Muscle layer of duodenum (tissue), 2 donors: ENCODE results near the gene PCNX1.

ENCODE experiments used
- H3K27ac ChIP-seq: one replicate; pipeline ENCODE4 v1.7.0; 2013; ENCODE audit warnings: mild to moderate bottlenecking, low read length
- H3K27me3 ChIP-seq: one replicate; pipeline ENCODE4 v1.7.0; 2013; ENCODE audit warnings: low read depth, mild to moderate bottlenecking, control low read depth, low read length
- H3K36me3 ChIP-seq, 2 donors: one replicate each; pipeline ENCODE4 v1.7.0; 2013; ENCODE audit warnings: low read length in 2 of 2, control low read depth in 1 of 2, mild to moderate bottlenecking in 1 of 2; ENCODE audit not compliant: insufficient read depth in 2 of 2, control insufficient read depth in 1 of 2
- H3K4me1 ChIP-seq, 2 donors: one replicate each; pipeline ENCODE4 v1.7.0; 2013; ENCODE audit warnings: low read length in 2 of 2, mild to moderate bottlenecking in 2 of 2, control low read depth in 1 of 2, moderate library complexity in 1 of 2; ENCODE audit not compliant: insufficient read depth in 2 of 2, control insufficient read depth in 1 of 2
- H3K4me3 ChIP-seq, 2 donors: one replicate each; pipeline ENCODE4 v1.7.0; 2013; ENCODE audit warnings: low read length in 2 of 2, low read depth in 1 of 2, mild to moderate bottlenecking in 1 of 2
- H3K9me3 ChIP-seq, 2 donors: one replicate each; pipeline ENCODE4 v1.7.0; 2013; ENCODE audit warnings: low read length in 2 of 2, control low read depth in 1 of 2, mild to moderate bottlenecking in 1 of 2; ENCODE audit not compliant: control insufficient read depth in 1 of 2
- donor health status: healthy.

PCNX1 gene

DNA sequence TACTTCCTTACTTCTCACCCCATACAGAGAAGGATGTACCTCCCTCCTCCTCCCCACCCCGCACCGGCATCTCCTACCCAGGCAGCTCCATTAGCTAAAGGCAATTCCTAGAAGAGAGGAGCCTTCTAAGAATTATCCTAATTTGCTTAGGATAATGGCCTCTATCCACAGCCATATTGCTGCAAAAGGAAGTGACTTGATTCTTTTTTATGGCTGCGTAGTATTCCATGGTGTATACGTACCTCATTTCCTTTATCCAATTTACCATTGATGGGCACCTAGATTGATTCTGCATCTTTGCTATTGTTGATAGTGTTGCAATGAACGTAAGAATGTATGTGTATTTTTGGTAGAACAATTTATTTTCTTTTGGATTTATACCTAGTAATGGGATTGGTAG is 189.7 kb downstream of the PCNX1 start:
- H3K27ac ChIP-seq = no peak overlapping the region
- peaks cover 0 to 5% of the 10 kb centered on the region in 2 donors for H3K9me3 ChIP-seq
- H3K27me3 ChIP-seq = no peaks in the 10 kb centered on the region
- H3K36me3 ChIP-seq = peaks cover 0 to 17% of the 10 kb centered on the region in 2 donors
- no peaks in the 10 kb centered on the region for H3K4me1 ChIP-seq
- no peak overlapping the region for H3K4me3 ChIP-seq

DNA sequence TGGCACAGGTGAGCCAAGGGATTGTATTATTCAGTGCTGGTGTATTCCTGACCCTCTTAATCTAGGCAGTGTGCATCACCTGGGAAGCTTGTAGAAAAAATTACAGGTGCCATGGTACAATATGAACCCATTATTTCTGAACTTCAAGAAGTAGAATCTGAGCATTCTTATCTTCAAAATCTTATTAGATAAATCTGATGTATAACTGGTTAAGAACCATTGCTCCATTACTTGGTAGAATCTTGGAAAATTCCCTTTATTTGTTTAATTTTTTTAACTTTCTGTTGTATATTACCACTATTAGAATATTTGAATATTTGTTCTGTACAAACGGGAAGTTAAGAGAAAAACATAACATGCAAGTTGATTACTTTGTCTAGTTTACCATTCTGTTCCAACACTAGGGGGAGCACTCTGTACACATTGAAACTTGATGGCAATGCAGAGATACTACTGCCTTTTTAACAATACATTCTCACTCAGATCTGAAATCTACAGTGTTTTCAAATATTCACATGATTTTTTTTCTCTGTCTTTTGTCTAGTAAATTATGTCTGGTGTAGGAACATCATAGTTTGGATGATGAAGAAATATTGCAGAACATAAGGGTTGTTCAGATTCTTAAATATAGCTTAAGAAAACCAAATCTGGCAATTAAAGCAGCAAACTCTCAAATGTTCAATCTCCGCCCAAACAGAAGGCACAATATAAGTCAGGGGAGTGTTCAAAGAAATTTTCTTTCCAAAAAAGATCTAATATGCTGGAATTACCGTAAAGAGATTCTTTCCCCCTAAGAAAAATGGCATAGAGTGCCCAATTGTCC is 196.6 kb downstream of the PCNX1 start:
- no peaks in the 10 kb centered on the region for H3K9me3 ChIP-seq
- no peak overlapping the region for H3K4me3 ChIP-seq
- H3K27ac ChIP-seq = no peak overlapping the region
- no peaks in the 10 kb centered on the region for H3K27me3 ChIP-seq
- H3K4me1 ChIP-seq = no peaks in the 10 kb centered on the region
- H3K36me3 ChIP-seq = peaks cover 8 to 29% of the 10 kb centered on the region in 2 donors

- Histone ChIP-seq H3K9me3 (no peaks in the 10 kb centered on the region), H3K4me1 (no peaks in the 10 kb centered on the region), H3K36me3 (peaks cover 17 to 41% of the 10 kb centered on the region in 2 donors), H3K27me3 (no peaks in the 10 kb centered on the region), H3K4me3 (no peak overlapping the region), H3K27ac (no peak overlapping the region)
Observed at GRCh38 chr14:71105177-71105576, 197.9 kb downstream of the PCNX1 start.

GRCh38 chr14:71107921-71108320 is 200.7 kb downstream of the PCNX1 start:
- H3K4me1 ChIP-seq = no peaks in the 10 kb centered on the region
- H3K36me3 ChIP-seq = peaks cover 26 to 46% of the 10 kb centered on the region in 2 donors
- no peak overlapping the region for H3K27ac ChIP-seq
- no peak overlapping the region for H3K4me3 ChIP-seq
- no peaks in the 10 kb centered on the region for H3K27me3 ChIP-seq
- H3K9me3 ChIP-seq = no peaks in the 10 kb centered on the region

GRCh38 chr14:71108398-71109119 is 201.3 kb downstream of the PCNX1 start:
- no peaks in the 10 kb centered on the region for H3K9me3 ChIP-seq
- no peak overlapping the region for H3K4me3 ChIP-seq
- no peaks in the 10 kb centered on the region for H3K4me1 ChIP-seq
- no peak overlapping the region for H3K27ac ChIP-seq
- peaks cover 23 to 43% of the 10 kb centered on the region in 2 donors for H3K36me3 ChIP-seq
- H3K27me3 ChIP-seq = no peaks in the 10 kb centered on the region

GRCh38 chr14:71113376-71113775 is 206.1 kb downstream of the PCNX1 start:
- no peaks in the 10 kb centered on the region for H3K9me3 ChIP-seq
- H3K27me3 ChIP-seq = no peaks in the 10 kb centered on the region
- H3K4me3 ChIP-seq = no peak overlapping the region
- H3K27ac ChIP-seq = no peak overlapping the region
- H3K4me1 ChIP-seq = no peaks in the 10 kb centered on the region
- peaks cover 18 to 28% of the 10 kb centered on the region in 2 donors for H3K36me3 ChIP-seq

- no peaks in the 10 kb centered on the region for H3K4me1 ChIP-seq
- no peaks in the 10 kb centered on the region for H3K27me3 ChIP-seq
- H3K9me3 ChIP-seq = no peaks in the 10 kb centered on the region
- peaks cover 15 to 21% of the 10 kb centered on the region in 2 donors for H3K36me3 ChIP-seq
- H3K4me3 ChIP-seq = no peak overlapping the region
- no peak overlapping the region for H3K27ac ChIP-seq
Observed at GRCh38 chr14:71114565-71114964, 207.3 kb downstream of the PCNX1 start.

GRCh38 chr14:71115306-71115705 is 208.0 kb downstream of the PCNX1 start:
- Histone ChIP-seq H3K4me3 (no peak overlapping the region), H3K36me3 (peaks cover 8 to 15% of the 10 kb centered on the region in 2 donors), H3K4me1 (no peaks in the 10 kb centered on the region), H3K9me3 (no peaks in the 10 kb centered on the region), H3K27ac (no peak overlapping the region), H3K27me3 (no peaks in the 10 kb centered on the region)

GRCh38 chr14:71115821-71116567 is 208.7 kb downstream of the PCNX1 start:
- Histone ChIP-seq H3K27ac (no peak overlapping the region), H3K4me3 (no peak overlapping the region), H3K9me3 (no peaks in the 10 kb centered on the region), H3K27me3 (no peaks in the 10 kb centered on the region), H3K4me1 (no peaks in the 10 kb centered on the region), H3K36me3 (peaks cover 5 to 12% of the 10 kb centered on the region in 2 donors)

DNA sequence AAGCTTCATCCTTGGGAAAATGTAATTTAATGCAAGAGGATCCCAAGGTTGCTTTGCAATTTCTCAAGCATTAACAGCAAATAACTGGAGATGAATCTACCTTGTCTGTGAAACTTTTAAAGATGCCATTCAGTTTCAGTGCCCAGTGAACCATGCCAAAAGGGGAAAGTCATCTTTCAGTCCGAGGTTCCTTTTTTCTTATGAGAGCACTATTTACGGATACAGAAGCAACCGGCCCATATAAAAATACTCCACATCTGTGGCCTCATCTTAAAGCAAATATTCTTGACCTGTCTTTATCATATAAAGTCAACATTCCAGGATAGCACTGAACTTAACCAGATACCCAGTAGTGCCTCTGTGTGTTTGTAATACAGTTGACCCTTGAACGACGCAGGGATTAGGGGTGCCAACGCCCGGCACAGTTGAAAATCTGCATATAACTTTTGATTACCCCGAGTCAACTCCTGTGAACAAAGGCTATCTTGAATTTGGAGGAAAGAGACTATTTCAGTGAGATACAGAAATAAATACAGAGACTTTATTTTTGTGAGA is 209.4 kb downstream of the PCNX1 start:
- no peaks in the 10 kb centered on the region for H3K4me1 ChIP-seq
- no peak overlapping the region for H3K4me3 ChIP-seq
- H3K27ac ChIP-seq = no peak overlapping the region
- H3K36me3 ChIP-seq = peaks cover 1 to 5% of the 10 kb centered on the region in 2 donors
- H3K9me3 ChIP-seq = peaks cover 0 to 2% of the 10 kb centered on the region in 2 donors
- H3K27me3 ChIP-seq = no peaks in the 10 kb centered on the region
